GM23248 (cell line): ENCODE results near the gene SHE. TPM values are rescaled to one million over a fixed set of nuclear protein-coding genes. Genes with fewer than 3 reads are reported as not detected.

Experiments
- DNase-seq: peaks from one replicate; pipeline ENCODE4 v3.0.0-alpha.2; 2015
- H2AFZ ChIP-seq: fragments of 200-600 bp; sonication (generic); 2 replicates; pipeline ENCODE4 v1.6.1; 2016; ENCODE audit warnings: antibody characterized with exemption
- H3F3A ChIP-seq: fragments of 200-600 bp; sonication (generic); 2 replicates; pipeline ENCODE4 v1.6.1; 2016; ENCODE audit warnings: mild to moderate bottlenecking, antibody characterized with exemption, mixed run types; ENCODE audit not compliant: insufficient read depth
- H3K27ac ChIP-seq: fragments of 200-600 bp; sonication (generic); 2 replicates; pipeline ENCODE4 v1.5.1; 2016; ENCODE audit warnings: mild to moderate bottlenecking
- H3K27me3 ChIP-seq: fragments of 200-600 bp; sonication (generic); replicated peaks from 2 replicates; pipeline ENCODE4 v1.6.1; 2016; ENCODE audit warnings: mild to moderate bottlenecking; ENCODE audit not compliant: insufficient read depth
- H3K36me3 ChIP-seq: fragments of 200-600 bp; sonication (generic); 2 replicates; pipeline ENCODE4 v1.6.1; 2016; ENCODE audit warnings: low read depth, mild to moderate bottlenecking
- H3K4me1 ChIP-seq: fragments of 200-600 bp; sonication (generic); 2 replicates; pipeline ENCODE4 v1.6.1; 2016; ENCODE audit warnings: mild to moderate bottlenecking; ENCODE audit not compliant: insufficient read depth
- H3K4me2 ChIP-seq: fragments of 200-600 bp; sonication (generic); one replicate; pipeline ENCODE4 v1.6.1; 2016; ENCODE audit warnings: mild to moderate bottlenecking; ENCODE audit not compliant: unreplicated experiment
- H3K4me3 ChIP-seq: fragments of 200-600 bp; sonication (generic); 2 replicates; pipeline ENCODE4 v1.5.1; 2016; ENCODE audit warnings: mild to moderate bottlenecking
- H3K79me2 ChIP-seq: fragments of 200-600 bp; sonication (generic); 2 replicates; pipeline ENCODE4 v1.6.1; 2016; ENCODE audit warnings: mild to moderate bottlenecking; ENCODE audit not compliant: insufficient read depth
- H3K9ac ChIP-seq: fragments of 200-600 bp; sonication (generic); 2 replicates; pipeline ENCODE4 v1.6.1; 2016; ENCODE audit warnings: mild to moderate bottlenecking
- H3K9me2 ChIP-seq: fragments of 200-600 bp; sonication (generic); 2 replicates; pipeline ENCODE4 v1.6.1; 2016; ENCODE audit warnings: mixed run types, mild to moderate bottlenecking, moderate library complexity; ENCODE audit not compliant: insufficient read depth
- H3K9me3 ChIP-seq: fragments of 200-600 bp; sonication (generic); one replicate; pipeline ENCODE4 v1.6.1; 2017; ENCODE audit warnings: low read depth
- H4K20me1 ChIP-seq: fragments of 200-600 bp; sonication (generic); 2 replicates; pipeline ENCODE4 v1.6.0; 2016; ENCODE audit not compliant: insufficient read depth
- EZH2 ChIP-seq: fragments of 200-600 bp; sonication (generic); IDR thresholded peaks from 2 replicates; pipeline ENCODE4 v1.6.1; 2018; ENCODE audit warnings: antibody characterized with exemption, mild to moderate bottlenecking; ENCODE audit not compliant: insufficient read depth, poor library complexity, severe bottlenecking
- EZH2phosphoT487 ChIP-seq: fragments of 200-600 bp; sonication (generic); IDR thresholded peaks from 2 replicates; pipeline ENCODE4 v1.6.1; 2018; ENCODE audit warnings: antibody characterized with exemption, moderate library complexity, mild to moderate bottlenecking, low read depth; ENCODE audit not compliant: insufficient read depth
- WGBS, 2 experiments: methylation state at CpG; one replicate each; pipeline ENCODE4 v1.1.6; 2015 to 2017; ENCODE audit warnings: low lambda C conversion rate in 2 of 2, low coverage in 1 of 2; ENCODE audit errors: missing lambda C conversion rate in 2 of 2; 5-methylcytosine and 5-hydroxymethylcytosine counted together
- in situ Hi-C: fragments of 300-500 bp; cut with MboI; formaldehyde crosslinking; loops from 2 replicates; pipeline ENCODE4 v1.15.0; 2020
- polyA plus RNA-seq: library from polyadenylated mRNA; unstranded; fragments of >200 nt; fragmentation: Nextera tagmentation; extraction: Ambion mirVana; gene quantifications from 2 replicates; pipeline ENCODE4 v1.2.1, GENCODE V29; 2016
- total RNA-seq: library from RNA; depleted of rRNA; stranded (reverse); fragments of >200 nt; shearing (Covaris generic); gene quantifications from 2 replicates; pipeline ENCODE4 v1.2.3, GENCODE V29; 2014

Gene SHE
- total and polyA plus RNA-seq, 2 experiments from 2014 or later: 0.03 TPM; not detected in 1

- H3K27me3 ChIP-seq: no peaks in the 10 kb centered on the region
- no peak overlapping the region for H3K4me2 ChIP-seq
- H3K9me3 ChIP-seq: no peaks in the 10 kb centered on the region
- WGBS, 2 experiments: 75 to 80% methylated on average over 3 of the region's 3 CpGs
- DNase-seq: no peak
- no peak overlapping the region for H2AFZ ChIP-seq
- no peak overlapping the region for H3K4me3 ChIP-seq
- in situ Hi-C loops: no loop called here
- H3K4me1 ChIP-seq: 0 out of 2 replicates have a peak, but pooled peaks cover 7% of the 10 kb centered on the region
- H3K9ac ChIP-seq: no peak overlapping the region
- TF ChIP-seq EZH2: no peak
- no peak for TF ChIP-seq EZH2phosphoT487
- no peaks in the 10 kb centered on the region for H3K9me2 ChIP-seq
- H3F3A ChIP-seq: peaks cover 35% of the 10 kb centered on the region
- no peak overlapping the region for H3K27ac ChIP-seq
- H4K20me1 ChIP-seq: no peaks in the 10 kb centered on the region
- H3K36me3 ChIP-seq: peaks cover 35% of the 10 kb centered on the region
- peaks cover 14% of the 10 kb centered on the region; the same call in 1 of the 2 replicates for H3K79me2 ChIP-seq
Measured at GRCh38 chr1:154549202-154549770, 47.1 kb upstream of the SHE start.

DNA sequence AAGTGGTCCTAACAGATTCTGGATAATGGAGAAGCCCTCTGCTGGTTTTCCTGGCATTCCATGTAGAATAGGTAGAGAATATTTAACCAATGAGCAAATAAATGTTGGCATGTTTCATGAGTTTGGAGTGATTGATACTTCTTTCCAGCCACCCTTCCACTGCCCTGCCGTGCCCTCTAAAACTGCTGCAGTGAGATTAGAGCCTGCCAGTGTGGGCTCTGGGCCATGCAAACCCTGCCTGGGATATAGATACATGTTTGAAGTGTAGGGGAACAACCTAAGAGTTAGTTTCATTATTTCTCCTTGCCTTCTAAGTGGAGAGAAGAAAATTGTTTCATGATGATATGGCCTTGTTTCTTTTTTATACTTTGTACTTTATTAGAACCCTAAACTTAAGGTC, 45.8 kb upstream of the SHE start:
- Histone ChIP-seq H3K9ac (no peak overlapping the region), H3K4me1 (0 out of 2 replicates have a peak, but pooled peaks cover 7% of the 10 kb centered on the region), H2AFZ (no peak overlapping the region), H3K36me3 (peaks cover 22% of the 10 kb centered on the region; the same call in 1 of the 2 replicates), H3K27me3 (no peaks in the 10 kb centered on the region), H4K20me1 (no peaks in the 10 kb centered on the region), H3K9me3 (no peaks in the 10 kb centered on the region), H3K27ac (no peak overlapping the region), H3K4me2 (no peak overlapping the region), H3F3A (peaks cover 35% of the 10 kb centered on the region), H3K4me3 (no peak overlapping the region), H3K9me2 (no peaks in the 10 kb centered on the region), H3K79me2 (peaks cover 4% of the 10 kb centered on the region; the same call in 1 of the 2 replicates)
- DNase-seq: no peak
- WGBS, 2 experiments: 6 to 25% methylated on average over 1 of the region's 1 CpG
- no peak for TF ChIP-seq EZH2
- no peak for TF ChIP-seq EZH2phosphoT487
- in situ Hi-C loops: no loop called here

GRCh38 chr1:154547105-154547732, 45.0 kb upstream of the SHE start:
- H4K20me1 ChIP-seq: no peaks in the 10 kb centered on the region
- no peak for DNase-seq
- no peaks in the 10 kb centered on the region for H3K9me3 ChIP-seq
- H3K4me1 ChIP-seq: 0 out of 2 replicates have a peak, but pooled peaks cover 7% of the 10 kb centered on the region
- TF ChIP-seq EZH2phosphoT487: no peak
- TF ChIP-seq EZH2: no peak
- H3K27ac ChIP-seq: no peak overlapping the region
- no peaks in the 10 kb centered on the region for H3K9me2 ChIP-seq
- H2AFZ ChIP-seq: no peak overlapping the region
- H3K4me3 ChIP-seq: no peak overlapping the region
- peaks cover 2% of the 10 kb centered on the region; the same call in 1 of the 2 replicates for H3K79me2 ChIP-seq
- peaks cover 14% of the 10 kb centered on the region; the same call in 1 of the 2 replicates for H3K36me3 ChIP-seq
- H3F3A ChIP-seq: peaks cover 35% of the 10 kb centered on the region
- H3K4me2 ChIP-seq: no peak overlapping the region
- in situ Hi-C loops: no loop called here
- 0 out of 2 replicates have a peak, but pooled peaks cover 1% of the 10 kb centered on the region for H3K27me3 ChIP-seq
- WGBS, 2 experiments: 71 to 74% methylated on average over 11 of the region's 11 CpGs
- no peak overlapping the region for H3K9ac ChIP-seq

GRCh38 chr1:154546264-154547063, 44.3 kb upstream of the SHE start:
- H3K9me2 ChIP-seq: no peaks in the 10 kb centered on the region
- no peak overlapping the region for H3K27ac ChIP-seq
- H3K27me3 ChIP-seq: 0 out of 2 replicates have a peak, but pooled peaks cover 8% of the 10 kb centered on the region
- no peak overlapping the region for H3K4me2 ChIP-seq
- no peak overlapping the region for H3K9ac ChIP-seq
- DNase-seq: peak; percentile 82
- in situ Hi-C loops: no loop called here
- H4K20me1 ChIP-seq: no peaks in the 10 kb centered on the region
- 0 out of 2 replicates have a peak, but pooled peaks cover 7% of the 10 kb centered on the region for H3K4me1 ChIP-seq
- 71 to 77% methylated on average over 13 of the region's 13 CpGs for WGBS, 2 experiments
- H3K4me3 ChIP-seq: no peak overlapping the region
- no peaks in the 10 kb centered on the region for H3K9me3 ChIP-seq
- H3K79me2 ChIP-seq: no peaks in the 10 kb centered on the region
- H2AFZ ChIP-seq: no peak overlapping the region
- H3K36me3 ChIP-seq: peaks cover 11% of the 10 kb centered on the region; the same call in 1 of the 2 replicates
- TF ChIP-seq EZH2phosphoT487: no peak
- no peak for TF ChIP-seq EZH2
- peaks cover 35% of the 10 kb centered on the region for H3F3A ChIP-seq
